ENCODE data around the gene KCNAB1.

DNA sequence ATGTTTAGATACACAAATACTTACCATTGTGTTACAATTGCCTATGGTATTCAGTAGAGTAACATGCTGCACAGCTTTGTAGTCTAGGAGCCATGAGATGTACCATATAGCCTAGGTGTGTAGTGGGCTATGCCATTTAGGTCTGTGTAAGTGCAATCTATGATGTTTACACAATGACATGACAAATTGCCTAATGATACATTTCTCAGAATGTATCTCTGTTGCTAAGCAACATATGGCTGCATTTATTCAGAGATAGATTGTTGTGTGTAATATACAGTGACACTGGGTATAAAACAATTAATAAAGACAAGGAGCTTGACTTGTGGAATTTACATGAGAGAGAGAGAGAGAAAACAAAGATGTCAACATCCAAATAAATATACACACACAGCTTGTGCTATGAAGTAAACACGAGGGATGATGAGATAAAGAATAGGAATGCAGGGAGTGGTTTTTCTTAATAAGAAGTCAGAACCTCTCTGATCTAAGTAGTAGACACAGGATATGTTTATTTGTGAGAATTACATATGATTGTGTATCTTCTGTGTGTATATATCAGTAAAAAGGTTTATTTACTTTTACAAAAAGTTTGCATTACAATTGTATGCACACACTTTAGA, 110.0 kb downstream of the KCNAB1 start:
- TF ChIP-seq, protein P1, sequence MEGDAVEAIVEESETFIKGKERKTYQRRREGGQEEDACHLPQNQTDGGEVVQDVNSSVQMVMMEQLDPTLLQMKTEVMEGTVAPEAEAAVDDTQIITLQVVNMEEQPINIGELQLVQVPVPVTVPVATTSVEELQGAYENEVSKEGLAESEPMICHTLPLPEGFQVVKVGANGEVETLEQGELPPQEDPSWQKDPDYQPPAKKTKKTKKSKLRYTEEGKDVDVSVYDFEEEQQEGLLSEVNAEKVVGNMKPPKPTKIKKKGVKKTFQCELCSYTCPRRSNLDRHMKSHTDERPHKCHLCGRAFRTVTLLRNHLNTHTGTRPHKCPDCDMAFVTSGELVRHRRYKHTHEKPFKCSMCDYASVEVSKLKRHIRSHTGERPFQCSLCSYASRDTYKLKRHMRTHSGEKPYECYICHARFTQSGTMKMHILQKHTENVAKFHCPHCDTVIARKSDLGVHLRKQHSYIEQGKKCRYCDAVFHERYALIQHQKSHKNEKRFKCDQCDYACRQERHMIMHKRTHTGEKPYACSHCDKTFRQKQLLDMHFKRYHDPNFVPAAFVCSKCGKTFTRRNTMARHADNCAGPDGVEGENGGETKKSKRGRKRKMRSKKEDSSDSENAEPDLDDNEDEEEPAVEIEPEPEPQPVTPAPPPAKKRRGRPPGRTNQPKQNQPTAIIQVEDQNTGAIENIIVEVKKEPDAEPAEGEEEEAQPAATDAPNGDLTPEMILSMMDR (IDR thresholded peaks at IDR 0.05) = no peak
- no peak for TF ChIP-seq EP300 (IDR thresholded peaks at IDR 0.05)

All from tibial nerve (tissue), 4 donors.